Thoracic aorta (tissue), 2 donors: ENCODE measurements around the gene EFEMP1. TPM values are rescaled to one million over a fixed set of nuclear protein-coding genes. Genes with fewer than 3 reads are reported as not detected.
A peak's percentile ranks its signal among the peaks of the same experiment; 100 is the strongest.

Experiments used
- ATAC-seq: fragments of 150-250 bp; one replicate; pipeline ENCODE4 v1.8.0; 2017; ENCODE audit warnings: low read depth; ENCODE audit not compliant: insufficient number of reproducible peaks, low FRiP score
- DNase-seq: peaks from one replicate; pipeline ENCODE4 v3.0.0-alpha.2; 2020; ENCODE audit warnings: low spot score
- H3K27ac ChIP-seq, 2 donors: fragments of 200-600 bp; sonication (generic); 1 replicate in 1 of 2; 2 replicates in 1 of 2; pipeline ENCODE4 v1.5.1; 2016; ENCODE audit warnings: mild to moderate bottlenecking in 2 of 2, moderate library complexity in 2 of 2
- H3K27me3 ChIP-seq: fragments of 200-600 bp; sonication (generic); replicated peaks from 2 replicates; pipeline ENCODE4 v1.6.0; 2016; ENCODE audit warnings: mild to moderate bottlenecking; ENCODE audit not compliant: insufficient read depth
- H3K36me3 ChIP-seq: fragments of 200-600 bp; sonication (generic); one replicate; pipeline ENCODE4 v1.5.1; 2016
- H3K4me1 ChIP-seq, 2 donors: fragments of 200-600 bp; sonication (generic); 1 replicate in 1 of 2; 2 replicates in 1 of 2; pipeline versions ENCODE4 v1.5.1 to v1.6.0; 2016; ENCODE audit warnings: low read depth in 2 of 2, mild to moderate bottlenecking in 1 of 2; ENCODE audit not compliant: control insufficient read depth in 1 of 2
- H3K4me3 ChIP-seq: fragments of 200-600 bp; sonication (generic); 2 replicates; pipeline ENCODE4 v1.5.1; 2016; ENCODE audit warnings: mild to moderate bottlenecking
- H3K9me3 ChIP-seq: fragments of 200-600 bp; sonication (generic); 2 replicates; pipeline ENCODE4 v1.5.1; 2016
- CTCF ChIP-seq: fragments of 200-600 bp; sonication (generic); IDR thresholded peaks from one replicate; pipeline ENCODE4 v1.5.1; 2019; ENCODE audit warnings: antibody characterized with exemption
- total RNA-seq, 2 donors: library from RNA; depleted of rRNA; stranded (reverse); fragments of >200 nt; gene quantifications; one replicate each; pipeline versions ENCODE4 v1.1.0 to v1.2.3, GENCODE V29; 2016

The EFEMP1 gene
- total RNA-seq, 2 donors from 2014 or later, result 1,782 to 2,754 TPM

GRCh38 chr2:55862246-55862645 lies 61.3 kb downstream of the EFEMP1 start:
- peak overlapping the region; percentile 91 to 93 for H3K27ac ChIP-seq

GRCh38 chr2:55861733-55862132 lies 61.8 kb downstream of the EFEMP1 start:
- Histone ChIP-seq H3K27ac (peak overlapping the region; percentile 91 to 93), H3K9me3 (no peaks in the 10 kb centered on the region), H3K27me3 (no peaks in the 10 kb centered on the region), H3K36me3 (no peaks in the 10 kb centered on the region), H3K4me3 (peak overlapping the region; percentile 38), H3K4me1 (peaks cover 34 to 80% of the 10 kb centered on the region in 2 donors)
- no peak for TF ChIP-seq CTCF
- DNase-seq (no peak), ATAC-seq (peak; percentile 21)

More at GRCh38 chr2:55862246-55862645, 61.3 kb downstream of the EFEMP1 start:
- Histone ChIP-seq H3K9me3 (no peaks in the 10 kb centered on the region), H3K27me3 (no peaks in the 10 kb centered on the region), H3K4me3 (peak overlapping the region; percentile 38), H3K4me1 (peaks cover 29 to 80% of the 10 kb centered on the region in 2 donors), H3K36me3 (peaks cover 4% of the 10 kb centered on the region)
- ATAC-seq, result peak; percentile 93
- TF ChIP-seq CTCF, result no peak
- DNase-seq, result peak; percentile 25

- no peaks in the 10 kb centered on the region for H3K9me3 ChIP-seq
- ATAC-seq, result no peak
- no peaks in the 10 kb centered on the region for H3K27me3 ChIP-seq
- H3K4me3 ChIP-seq, result no peak overlapping the region
- peaks cover 34 to 76% of the 10 kb centered on the region in 2 donors for H3K4me1 ChIP-seq
- no peaks in the 10 kb centered on the region for H3K36me3 ChIP-seq
- TF ChIP-seq CTCF, result no peak
- no peak for DNase-seq
- peak overlapping the region; percentile 91 to 93 for H3K27ac ChIP-seq
Measured at GRCh38 chr2:55860832-55861231, 62.8 kb downstream of the EFEMP1 start.

- ATAC-seq (no peak), DNase-seq (no peak)
- no peak for TF ChIP-seq CTCF
- peaks cover 31 to 71% of the 10 kb centered on the region in 2 donors for H3K4me1 ChIP-seq
- H3K4me3 ChIP-seq, result no peak overlapping the region
- H3K36me3 ChIP-seq, result no peaks in the 10 kb centered on the region
- no peaks in the 10 kb centered on the region for H3K27me3 ChIP-seq
- H3K27ac ChIP-seq, result peak overlapping the region; percentile 91 to 93
- H3K9me3 ChIP-seq, result no peaks in the 10 kb centered on the region
Measured at GRCh38 chr2:55859875-55860274, 63.7 kb downstream of the EFEMP1 start.

GRCh38 chr2:55857766-55858165 lies 65.8 kb downstream of the EFEMP1 start:
- DNase-seq, result no peak
- TF ChIP-seq CTCF, result no peak

More at GRCh38 chr2:55857766-55858165, 65.8 kb downstream of the EFEMP1 start:
- no peak overlapping the region for H3K4me3 ChIP-seq
- ATAC-seq, result no peak
- H3K4me1 ChIP-seq, result peaks cover 25 to 50% of the 10 kb centered on the region in 2 donors
- no peaks in the 10 kb centered on the region for H3K36me3 ChIP-seq
- H3K27me3 ChIP-seq, result no peaks in the 10 kb centered on the region
- no peaks in the 10 kb centered on the region for H3K9me3 ChIP-seq
- H3K27ac ChIP-seq, result peak overlapping the region in 1 of 2 donors; percentile 8
